Measurements from ENCODE around the gene SCNM1. TPM values are rescaled to one million over a fixed set of nuclear protein-coding genes. Genes with fewer than 3 reads are reported as not detected.

Gene SCNM1
- total RNA-seq, 1 donor from 2014 or later = 34.9 TPM

- no peak overlapping the region for H3K4me3 Mint-ChIP-seq
- H3K4me1 Mint-ChIP-seq = peaks cover 10% of the 10 kb centered on the region
- H3K27me3 Mint-ChIP-seq (ENCODE audit: low read depth) = peaks cover 40% of the 10 kb centered on the region
- TF ChIP-seq CTCF (IDR thresholded peaks at IDR 0.05; ENCODE audit: unreplicated experiment) = no peak
- H3K27ac Mint-ChIP-seq = no peak overlapping the region
- DNase-seq (ENCODE audit: low spot score in 2 of 2, unreplicated experiment in 2 of 2) = no peak
- H3K36me3 Mint-ChIP-seq = peaks cover 23% of the 10 kb centered on the region
- no peaks in the 10 kb centered on the region for H3K9me3 Mint-ChIP-seq
Observed at GRCh38 chr1:151135433-151136385, 30.2 kb upstream of the SCNM1 start.

- no peak for DNase-seq (ENCODE audit: low spot score in 2 of 2, unreplicated experiment in 2 of 2)
- H3K9me3 Mint-ChIP-seq = no peaks in the 10 kb centered on the region
- no peaks in the 10 kb centered on the region for H3K4me1 Mint-ChIP-seq
- H3K27me3 Mint-ChIP-seq (ENCODE audit: low read depth) = peaks cover 26% of the 10 kb centered on the region
- TF ChIP-seq CTCF (IDR thresholded peaks at IDR 0.05; ENCODE audit: unreplicated experiment) = no peak
- H3K36me3 Mint-ChIP-seq = peaks cover 23% of the 10 kb centered on the region
- H3K27ac Mint-ChIP-seq = no peak overlapping the region
- H3K4me3 Mint-ChIP-seq = no peak overlapping the region
Observed at GRCh38 chr1:151137789-151138188, 28.2 kb upstream of the SCNM1 start.

GRCh38 chr1:151142411-151143056, 23.4 kb upstream of the SCNM1 start:
- H3K27me3 Mint-ChIP-seq (ENCODE audit: low read depth) = peaks cover 23% of the 10 kb centered on the region
- H3K4me3 Mint-ChIP-seq = no peak overlapping the region
- H3K9me3 Mint-ChIP-seq = no peaks in the 10 kb centered on the region
- H3K4me1 Mint-ChIP-seq = peaks cover 12% of the 10 kb centered on the region
- DNase-seq (ENCODE audit: low spot score in 2 of 2, unreplicated experiment in 2 of 2) = no peak
- TF ChIP-seq CTCF (IDR thresholded peaks at IDR 0.05; ENCODE audit: unreplicated experiment) = no peak
- H3K27ac Mint-ChIP-seq = no peak overlapping the region
- H3K36me3 Mint-ChIP-seq = peaks cover under 1% of the 10 kb centered on the region

- no peaks in the 10 kb centered on the region for H3K9me3 Mint-ChIP-seq
- peaks cover 12% of the 10 kb centered on the region for H3K4me1 Mint-ChIP-seq
- no peaks in the 10 kb centered on the region for H3K36me3 Mint-ChIP-seq
- no peak for DNase-seq (ENCODE audit: low spot score in 2 of 2, unreplicated experiment in 2 of 2)
- no peak overlapping the region for H3K27ac Mint-ChIP-seq
- TF ChIP-seq CTCF (IDR thresholded peaks at IDR 0.05; ENCODE audit: unreplicated experiment) = no peak
- no peak overlapping the region for H3K4me3 Mint-ChIP-seq
- peaks cover 27% of the 10 kb centered on the region for H3K27me3 Mint-ChIP-seq (ENCODE audit: low read depth)
Observed at GRCh38 chr1:151143057-151143435, 22.9 kb upstream of the SCNM1 start.

GRCh38 chr1:151143986-151144385, 22.0 kb upstream of the SCNM1 start:
- TF ChIP-seq CTCF (IDR thresholded peaks at IDR 0.05; ENCODE audit: unreplicated experiment) = no peak
- Mint-ChIP-seq H3K27me3 (ENCODE audit: low read depth) (peaks cover 27% of the 10 kb centered on the region), H3K4me3 (no peak overlapping the region), H3K9me3 (no peaks in the 10 kb centered on the region), H3K27ac (no peak overlapping the region), H3K4me1 (peaks cover 12% of the 10 kb centered on the region), H3K36me3 (no peaks in the 10 kb centered on the region)
- no peak for DNase-seq (ENCODE audit: low spot score in 2 of 2, unreplicated experiment in 2 of 2)
